GM06990 (cell line): ENCODE results near the gene NCKAP5L.
A peak's percentile ranks its signal among the peaks of the same experiment; 100 is the strongest.

Experiments used
- DNase-seq: peaks from one replicate; pipeline ENCODE4 v3.0.0-alpha.2; 2011; ENCODE audit not compliant: insufficient read length; ENCODE audit errors: extremely low read depth
- H3K27me3 ChIP-seq: replicated peaks from 2 replicates; pipeline ENCODE4 v1.6.0; 2011; ENCODE audit warnings: low read length; ENCODE audit not compliant: control insufficient read depth, insufficient read depth
- H3K36me3 ChIP-seq: 2 replicates; pipeline ENCODE4 v1.5.1; 2011; ENCODE audit warnings: low read length; ENCODE audit not compliant: control insufficient read depth, insufficient read depth
- H3K4me3 ChIP-seq: replicated peaks from 2 replicates; pipeline ENCODE4 v1.5.1; 2011; ENCODE audit warnings: low read depth, mild to moderate bottlenecking, control low read depth, low read length
- CTCF ChIP-seq: IDR thresholded peaks from 2 replicates; pipeline ENCODE4 v1.5.1; 2011; ENCODE audit warnings: low read length, control low read depth, mild to moderate bottlenecking, inconsistent platforms; ENCODE audit not compliant: insufficient read depth, poor library complexity, severe bottlenecking

NCKAP5L gene

GRCh38 chr12:49767333-49767732 is 60.9 kb downstream of the NCKAP5L start:
- Histone ChIP-seq H3K4me3 (no peak overlapping the region), H3K27me3 (no peaks in the 10 kb centered on the region), H3K36me3 (peaks cover 16% of the 10 kb centered on the region)
- DNase-seq: no peak
- no peak for TF ChIP-seq CTCF

- Histone ChIP-seq H3K27me3 (no peaks in the 10 kb centered on the region), H3K36me3 (peaks cover 24% of the 10 kb centered on the region), H3K4me3 (no peak overlapping the region)
- TF ChIP-seq CTCF: no peak
- no peak for DNase-seq
Measured at GRCh38 chr12:49766115-49766455, 62.1 kb downstream of the NCKAP5L start.

GRCh38 chr12:49764126-49764525 is 64.1 kb downstream of the NCKAP5L start:
- no peak for DNase-seq
- no peak overlapping the region for H3K4me3 ChIP-seq
- TF ChIP-seq CTCF: no peak
- H3K27me3 ChIP-seq: no peaks in the 10 kb centered on the region
- H3K36me3 ChIP-seq: peaks cover 30% of the 10 kb centered on the region

- Histone ChIP-seq H3K36me3 (peaks cover 38% of the 10 kb centered on the region), H3K27me3 (no peaks in the 10 kb centered on the region), H3K4me3 (no peak overlapping the region)
- DNase-seq: peak; percentile 36
- TF ChIP-seq CTCF: peak; percentile 88
Measured at GRCh38 chr12:49763006-49763591, 65.1 kb downstream of the NCKAP5L start.

- Histone ChIP-seq H3K4me3 (no peak overlapping the region), H3K36me3 (peaks cover 40% of the 10 kb centered on the region), H3K27me3 (no peaks in the 10 kb centered on the region)
- peak; percentile 21 for DNase-seq
- TF ChIP-seq CTCF: no peak
Measured at GRCh38 chr12:49762468-49762847, 65.8 kb downstream of the NCKAP5L start.
